IPS-18a (cell line): ENCODE measurements around the gene KANK2.

Experiments
- H3K27ac ChIP-seq: one replicate; pipeline ENCODE4 v1.5.1; 2013; ENCODE audit warnings: low read length
- H3K27me3 ChIP-seq: one replicate; pipeline ENCODE4 v1.6.1; 2013; ENCODE audit warnings: mild to moderate bottlenecking, low read length; ENCODE audit not compliant: control insufficient read depth, insufficient read depth
- H3K36me3 ChIP-seq: one replicate; pipeline ENCODE4 v1.6.1; 2013; ENCODE audit warnings: low read depth, low read length; ENCODE audit not compliant: control insufficient read depth
- H3K4me1 ChIP-seq: one replicate; pipeline ENCODE4 v1.6.1; 2013; ENCODE audit warnings: low read depth, low read length; ENCODE audit not compliant: control insufficient read depth
- H3K4me3 ChIP-seq: one replicate; pipeline ENCODE4 v1.5.1; 2013; ENCODE audit warnings: low read length
- H3K9ac ChIP-seq: one replicate; pipeline ENCODE4 v1.6.1; 2013; ENCODE audit warnings: mild to moderate bottlenecking, low read length, moderate library complexity
- H3K9me3 ChIP-seq: one replicate; pipeline ENCODE4 v1.6.1; 2013; ENCODE audit warnings: low read depth, low read length; ENCODE audit not compliant: control insufficient read depth

KANK2 gene

GRCh38 chr19:11237321-11237720 lies 40.0 kb upstream of the KANK2 start:
- Histone ChIP-seq H3K9me3 (no peaks in the 10 kb centered on the region), H3K4me1 (no peaks in the 10 kb centered on the region), H3K27me3 (no peaks in the 10 kb centered on the region), H3K4me3 (no peak overlapping the region), H3K27ac (no peak overlapping the region), H3K9ac (no peak overlapping the region), H3K36me3 (peaks cover 7% of the 10 kb centered on the region)

DNA sequence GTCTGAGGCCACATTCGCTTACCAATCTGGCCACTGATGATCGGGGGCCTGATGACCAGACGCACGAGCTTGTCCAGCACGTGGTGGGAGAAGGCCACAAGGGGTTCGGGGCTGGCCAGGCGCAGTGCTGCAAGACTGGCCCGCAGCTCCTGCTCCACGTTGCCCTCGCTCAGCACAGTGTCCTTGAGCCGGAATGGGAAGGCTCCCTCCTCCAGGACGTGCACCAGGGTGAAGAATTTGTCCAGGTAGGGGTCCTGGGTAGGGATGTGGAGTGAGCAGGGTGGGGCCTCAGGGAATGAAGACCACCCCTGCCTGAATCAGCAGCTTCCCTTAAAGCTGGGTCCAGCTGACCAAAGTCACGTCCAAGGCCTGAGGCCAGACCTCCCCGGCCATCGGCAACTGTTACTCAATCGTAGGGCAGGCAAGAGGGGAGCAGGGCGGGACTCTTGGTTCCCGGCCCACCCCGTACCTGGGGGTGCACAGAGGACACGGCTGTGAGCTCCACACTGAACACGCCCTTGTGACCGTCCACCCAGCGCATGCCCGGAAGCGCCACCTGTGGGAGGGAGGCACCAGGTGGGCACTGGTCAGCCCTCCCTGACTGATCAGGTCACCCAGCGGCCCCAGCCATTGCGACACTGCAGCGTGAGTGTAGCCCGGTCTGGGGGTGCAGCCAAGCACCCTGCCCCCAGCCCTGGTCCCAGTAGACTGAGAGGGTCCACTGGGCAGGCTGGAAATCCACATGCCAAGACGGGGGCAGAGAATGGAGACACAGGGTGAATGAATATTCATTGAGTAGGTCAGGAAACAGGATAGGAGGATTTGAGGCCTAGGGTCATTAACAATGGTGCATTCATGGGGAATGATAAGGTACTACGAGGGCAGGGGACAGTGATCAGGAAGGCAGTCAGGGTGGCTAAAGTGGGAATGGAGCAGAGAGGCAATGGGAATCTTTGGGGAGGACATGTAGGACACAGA lies 39.3 kb upstream of the KANK2 start:
- Histone ChIP-seq H3K4me3 (no peak overlapping the region), H3K4me1 (no peaks in the 10 kb centered on the region), H3K27me3 (no peaks in the 10 kb centered on the region), H3K9ac (no peak overlapping the region), H3K9me3 (no peaks in the 10 kb centered on the region), H3K36me3 (peaks cover 9% of the 10 kb centered on the region), H3K27ac (no peak overlapping the region)

- H3K36me3 ChIP-seq = peaks cover 9% of the 10 kb centered on the region
Measured at GRCh38 chr19:11234486-11235075, 37.2 kb upstream of the KANK2 start.

GRCh38 chr19:11233073-11233472 lies 35.7 kb upstream of the KANK2 start:
- Histone ChIP-seq H3K9ac (no peak overlapping the region), H3K36me3 (peaks cover 9% of the 10 kb centered on the region), H3K27ac (no peak overlapping the region), H3K9me3 (no peaks in the 10 kb centered on the region), H3K27me3 (no peaks in the 10 kb centered on the region), H3K4me3 (no peak overlapping the region), H3K4me1 (no peaks in the 10 kb centered on the region)

More at GRCh38 chr19:11234486-11235075, 37.2 kb upstream of the KANK2 start:
- Histone ChIP-seq H3K4me3 (no peak overlapping the region), H3K27ac (no peak overlapping the region), H3K9ac (no peak overlapping the region), H3K4me1 (no peaks in the 10 kb centered on the region), H3K9me3 (no peaks in the 10 kb centered on the region), H3K27me3 (no peaks in the 10 kb centered on the region)

DNA sequence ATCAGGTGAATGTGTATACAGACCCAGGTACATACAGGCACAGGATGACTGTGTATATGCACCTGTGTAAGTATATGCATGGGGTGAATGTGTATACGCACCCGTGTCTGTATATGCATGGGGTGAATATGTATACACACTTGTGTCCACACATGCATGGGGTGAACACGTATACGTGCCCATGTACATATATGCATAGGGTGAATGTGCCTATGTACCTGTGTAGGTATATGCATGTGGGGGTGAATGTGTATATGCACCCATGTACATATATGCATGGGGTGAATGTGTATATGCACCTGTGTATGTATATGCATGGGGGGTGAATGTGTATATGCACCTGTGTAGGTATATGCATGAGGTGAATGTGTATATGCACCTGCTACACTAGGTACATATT lies 35.2 kb upstream of the KANK2 start:
- Histone ChIP-seq H3K4me3 (no peak overlapping the region), H3K9ac (no peak overlapping the region), H3K27me3 (no peaks in the 10 kb centered on the region), H3K36me3 (peaks cover 9% of the 10 kb centered on the region), H3K4me1 (no peaks in the 10 kb centered on the region), H3K27ac (no peak overlapping the region), H3K9me3 (no peaks in the 10 kb centered on the region)

GRCh38 chr19:11230621-11231386 lies 33.5 kb upstream of the KANK2 start:
- H3K4me1 ChIP-seq = no peaks in the 10 kb centered on the region
- H3K27me3 ChIP-seq = no peaks in the 10 kb centered on the region
- no peak overlapping the region for H3K27ac ChIP-seq
- no peak overlapping the region for H3K4me3 ChIP-seq
- no peaks in the 10 kb centered on the region for H3K9me3 ChIP-seq
- no peak overlapping the region for H3K9ac ChIP-seq
- peaks cover 9% of the 10 kb centered on the region for H3K36me3 ChIP-seq

DNA sequence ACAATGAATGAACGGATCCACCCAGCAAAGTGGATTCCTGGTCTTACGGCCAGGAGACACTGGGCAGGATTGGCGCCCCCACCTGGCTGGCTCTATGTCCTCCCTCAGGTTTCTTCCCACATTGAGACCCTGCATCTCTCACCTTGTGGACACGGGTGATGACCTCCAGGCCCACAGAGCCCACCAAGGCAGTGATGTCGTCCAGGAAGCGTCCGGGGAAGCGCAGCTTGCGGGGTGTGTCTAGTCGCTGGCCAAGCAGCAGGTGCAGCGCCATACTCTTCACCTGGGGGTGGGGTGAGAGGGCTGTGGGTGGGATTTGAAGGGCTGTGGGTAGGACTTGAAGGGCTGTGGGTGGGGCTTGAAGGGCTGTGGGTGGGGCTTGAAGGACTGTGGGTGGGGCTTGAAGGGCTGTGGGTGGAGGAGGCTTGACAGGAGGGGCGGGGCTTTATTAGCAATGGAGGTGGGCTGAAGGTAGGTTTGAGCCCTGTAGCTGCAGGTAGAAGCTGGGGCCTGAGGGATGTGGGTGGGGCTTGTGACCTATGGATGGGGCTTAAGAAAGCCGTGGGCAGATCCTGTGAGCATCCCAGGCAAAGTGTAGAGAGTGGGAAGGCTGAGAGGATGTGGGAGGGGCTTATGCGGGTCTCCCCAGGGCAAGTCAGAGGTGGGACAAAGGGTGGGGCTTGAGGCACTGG lies 30.0 kb upstream of the KANK2 start:
- no peaks in the 10 kb centered on the region for H3K9me3 ChIP-seq
- H3K27me3 ChIP-seq = no peaks in the 10 kb centered on the region
- H3K9ac ChIP-seq = no peak overlapping the region
- H3K36me3 ChIP-seq = peaks cover 2% of the 10 kb centered on the region
- no peaks in the 10 kb centered on the region for H3K4me1 ChIP-seq
- H3K27ac ChIP-seq = no peak overlapping the region
- H3K4me3 ChIP-seq = no peak overlapping the region

DNA sequence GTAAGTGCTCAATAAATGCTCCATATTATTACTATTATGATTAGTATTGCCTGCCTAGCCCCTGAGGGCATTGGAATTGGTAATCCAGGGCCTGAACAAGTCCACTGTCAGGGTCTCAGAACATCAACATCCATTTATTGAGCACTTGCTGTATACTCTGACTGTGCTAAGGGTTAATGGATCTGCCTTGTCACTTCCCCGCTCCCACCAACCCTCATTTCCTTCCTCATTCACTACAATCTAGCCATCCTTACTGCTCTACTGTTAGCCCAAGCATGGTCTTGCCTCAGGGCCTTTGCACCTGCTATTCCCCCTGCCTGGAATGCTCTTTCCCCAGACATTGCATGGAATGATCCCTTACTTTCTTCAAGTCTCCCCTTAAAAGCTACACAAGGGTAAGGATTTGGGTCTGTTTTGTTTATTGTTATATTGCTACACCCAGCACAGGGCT lies 29.4 kb upstream of the KANK2 start:
- no peak overlapping the region for H3K27ac ChIP-seq
- no peaks in the 10 kb centered on the region for H3K4me1 ChIP-seq
- H3K9me3 ChIP-seq = peaks cover under 1% of the 10 kb centered on the region
- H3K4me3 ChIP-seq = no peak overlapping the region
- peaks cover 2% of the 10 kb centered on the region for H3K36me3 ChIP-seq
- no peak overlapping the region for H3K9ac ChIP-seq
- H3K27me3 ChIP-seq = no peaks in the 10 kb centered on the region

- peaks cover 6% of the 10 kb centered on the region for H3K9me3 ChIP-seq
- no peaks in the 10 kb centered on the region for H3K4me1 ChIP-seq
- peaks cover 9% of the 10 kb centered on the region for H3K36me3 ChIP-seq
- no peak overlapping the region for H3K4me3 ChIP-seq
- no peak overlapping the region for H3K27ac ChIP-seq
- H3K9ac ChIP-seq = no peak overlapping the region
- no peaks in the 10 kb centered on the region for H3K27me3 ChIP-seq
Measured at GRCh38 chr19:11225815-11226214, 28.5 kb upstream of the KANK2 start.

DNA sequence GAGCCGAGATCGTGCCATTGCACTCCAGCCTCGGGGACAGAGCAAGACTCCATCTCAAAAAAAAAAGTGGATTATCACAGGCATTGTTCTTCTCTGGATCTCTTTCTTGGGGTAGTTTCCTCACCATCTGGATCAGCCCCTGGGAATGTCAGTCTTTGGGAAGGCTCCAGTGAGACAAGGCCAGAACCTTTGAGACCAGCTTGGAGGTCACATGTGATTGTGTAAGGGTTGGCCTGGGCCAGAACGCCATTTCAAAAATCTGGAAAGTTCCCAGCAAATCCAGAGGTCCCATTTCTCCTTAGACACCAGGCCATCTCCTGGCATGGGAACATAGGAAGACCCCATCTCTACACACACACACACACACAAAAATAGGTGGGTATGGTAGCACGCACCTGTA lies 27.8 kb upstream of the KANK2 start:
- Histone ChIP-seq H3K4me3 (no peak overlapping the region), H3K4me1 (no peaks in the 10 kb centered on the region), H3K9ac (no peak overlapping the region), H3K9me3 (peaks cover 6% of the 10 kb centered on the region), H3K27me3 (no peaks in the 10 kb centered on the region), H3K36me3 (peaks cover 9% of the 10 kb centered on the region), H3K27ac (no peak overlapping the region)

DNA sequence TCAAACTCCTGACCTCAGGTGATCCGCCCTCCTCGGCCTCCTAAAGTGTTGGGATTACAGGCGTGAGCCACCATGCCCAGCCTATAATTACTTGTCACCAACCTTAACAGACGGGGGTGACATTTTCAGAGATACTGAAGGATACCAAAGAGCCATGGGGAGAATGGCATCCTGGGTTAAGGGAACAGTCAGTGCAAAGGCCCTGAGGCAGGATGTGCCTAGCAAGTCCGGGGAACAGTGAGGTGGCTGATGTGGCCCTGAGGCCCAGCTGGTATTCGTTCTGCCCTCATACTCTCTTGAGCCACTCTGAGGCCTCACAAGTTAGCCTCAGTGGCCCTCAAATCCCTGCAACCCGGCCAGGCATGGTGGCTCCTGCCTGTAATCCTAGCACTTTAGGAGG lies 27.1 kb upstream of the KANK2 start:
- Histone ChIP-seq H3K9ac (no peak overlapping the region), H3K27ac (no peak overlapping the region), H3K27me3 (no peaks in the 10 kb centered on the region), H3K4me3 (no peak overlapping the region), H3K9me3 (peaks cover 6% of the 10 kb centered on the region), H3K36me3 (peaks cover 9% of the 10 kb centered on the region), H3K4me1 (no peaks in the 10 kb centered on the region)
